Duodenal mucosa (tissue), 2 donors: ENCODE measurements around the gene TRPM6.

Experiments
- H3K27ac ChIP-seq: one replicate; pipeline ENCODE4 v1.7.0; 2013; ENCODE audit warnings: low read depth, low read length
- H3K27me3 ChIP-seq, 2 donors: one replicate each; pipeline ENCODE4 v1.7.0; 2013; ENCODE audit warnings: low read length in 2 of 2, control low read depth in 1 of 2; ENCODE audit not compliant: insufficient read depth in 2 of 2, control insufficient read depth in 1 of 2
- H3K36me3 ChIP-seq, 2 donors: one replicate each; pipeline ENCODE4 v1.7.0; 2013; ENCODE audit warnings: low read length in 2 of 2, control low read depth in 1 of 2; ENCODE audit not compliant: insufficient read depth in 2 of 2, control insufficient read depth in 1 of 2
- H3K4me1 ChIP-seq, 2 donors: one replicate each; pipeline ENCODE4 v1.7.0; 2013; ENCODE audit warnings: low read length in 2 of 2, control low read depth in 1 of 2; ENCODE audit not compliant: insufficient read depth in 2 of 2, control insufficient read depth in 1 of 2
- H3K4me3 ChIP-seq, 2 donors: one replicate each; pipeline ENCODE4 v1.7.0; 2013; ENCODE audit warnings: low read length in 2 of 2, low read depth in 1 of 2
- H3K9ac ChIP-seq, 2 donors: one replicate each; pipeline ENCODE4 v1.7.0; 2013; ENCODE audit warnings: low read length in 2 of 2, low read depth in 1 of 2
- H3K9me3 ChIP-seq, 2 donors: one replicate each; pipeline ENCODE4 v1.7.0; 2013; ENCODE audit warnings: low read length in 2 of 2, control low read depth in 1 of 2; ENCODE audit not compliant: control insufficient read depth in 1 of 2

TRPM6 gene

DNA sequence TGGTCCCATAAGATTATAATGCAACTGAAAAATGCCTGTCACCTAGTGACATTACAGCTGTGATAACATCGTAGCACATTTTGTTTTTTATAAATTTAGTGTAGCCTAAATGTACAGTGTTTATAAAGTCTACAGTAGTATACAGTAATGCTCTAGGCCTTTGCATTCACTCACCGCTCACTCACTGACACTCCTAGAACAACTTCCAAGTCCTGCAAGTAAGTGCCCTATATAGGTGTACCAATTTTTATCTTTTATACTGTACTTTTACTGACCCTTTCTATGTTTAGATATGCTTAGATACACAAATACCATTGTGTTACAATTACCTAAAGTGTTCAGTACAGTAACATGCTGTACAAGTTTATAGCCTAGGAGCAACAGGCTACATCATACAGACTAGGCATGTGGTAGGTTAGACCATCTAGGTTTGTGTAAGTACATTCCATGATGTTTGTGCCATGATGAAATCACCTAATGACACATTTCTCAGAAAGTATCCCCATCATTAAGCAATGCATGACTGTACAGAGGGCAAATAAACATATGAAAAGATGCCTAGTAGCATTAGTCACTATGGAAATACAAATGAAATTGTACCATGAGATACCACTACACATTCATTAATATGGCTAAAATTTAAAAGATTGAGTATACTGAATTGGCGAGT lies 127.6 kb downstream of the TRPM6 start:
- no peak overlapping the region for H3K27ac ChIP-seq
- no peak overlapping the region for H3K4me3 ChIP-seq
- H3K27me3 ChIP-seq, result peaks cover 0 to 2% of the 10 kb centered on the region in 2 donors
- H3K9me3 ChIP-seq, result no peaks in the 10 kb centered on the region
- no peak overlapping the region for H3K9ac ChIP-seq
- peaks cover 0 to 4% of the 10 kb centered on the region in 2 donors for H3K36me3 ChIP-seq
- no peaks in the 10 kb centered on the region for H3K4me1 ChIP-seq

DNA sequence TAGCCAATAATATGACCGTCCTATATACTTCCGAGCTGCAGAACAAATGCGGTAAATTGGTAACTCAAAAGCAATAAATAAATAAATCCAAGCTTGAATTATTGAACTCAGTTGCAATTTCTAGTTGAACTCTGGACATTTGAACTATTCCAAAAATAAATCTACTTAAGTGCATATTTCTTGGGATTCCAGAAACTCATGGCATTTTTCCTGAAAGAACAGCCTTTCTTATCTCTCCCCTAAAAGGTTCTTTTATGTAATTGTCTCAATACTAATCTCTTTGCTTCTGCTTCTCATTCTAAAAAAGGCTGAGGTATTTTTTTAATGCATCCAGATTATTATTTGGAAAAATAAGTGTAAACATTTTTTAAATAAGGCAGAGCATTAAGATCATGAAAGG lies 131.7 kb downstream of the TRPM6 start:
- no peak overlapping the region for H3K27ac ChIP-seq
- no peaks in the 10 kb centered on the region for H3K4me1 ChIP-seq
- H3K27me3 ChIP-seq, result no peaks in the 10 kb centered on the region
- H3K9me3 ChIP-seq, result no peaks in the 10 kb centered on the region
- H3K9ac ChIP-seq, result no peak overlapping the region
- no peak overlapping the region for H3K4me3 ChIP-seq
- H3K36me3 ChIP-seq, result peaks cover 0 to 4% of the 10 kb centered on the region in 2 donors

DNA sequence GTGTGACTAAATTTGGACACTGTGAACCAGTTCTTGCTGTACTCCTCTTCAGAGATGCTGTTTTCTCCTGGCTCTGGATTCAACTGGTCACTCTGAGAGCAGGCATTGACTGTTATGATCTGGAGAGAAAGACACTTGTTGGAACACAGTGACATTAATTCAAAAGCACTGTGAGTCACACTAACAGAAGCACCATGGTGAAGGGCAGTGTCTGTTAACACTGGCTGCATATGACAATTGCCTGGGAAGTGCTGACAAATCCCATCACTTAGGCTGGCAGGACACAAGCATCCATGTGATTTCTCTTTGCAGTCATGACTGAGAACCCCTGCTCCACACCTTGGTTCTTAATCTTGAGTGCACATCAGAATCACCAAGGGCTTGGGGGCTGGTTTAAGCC lies 132.4 kb downstream of the TRPM6 start:
- Histone ChIP-seq H3K9ac (no peak overlapping the region), H3K4me1 (no peaks in the 10 kb centered on the region), H3K4me3 (no peak overlapping the region), H3K36me3 (peaks cover 3 to 4% of the 10 kb centered on the region in 2 donors), H3K9me3 (no peaks in the 10 kb centered on the region), H3K27me3 (no peaks in the 10 kb centered on the region), H3K27ac (no peak overlapping the region)

DNA sequence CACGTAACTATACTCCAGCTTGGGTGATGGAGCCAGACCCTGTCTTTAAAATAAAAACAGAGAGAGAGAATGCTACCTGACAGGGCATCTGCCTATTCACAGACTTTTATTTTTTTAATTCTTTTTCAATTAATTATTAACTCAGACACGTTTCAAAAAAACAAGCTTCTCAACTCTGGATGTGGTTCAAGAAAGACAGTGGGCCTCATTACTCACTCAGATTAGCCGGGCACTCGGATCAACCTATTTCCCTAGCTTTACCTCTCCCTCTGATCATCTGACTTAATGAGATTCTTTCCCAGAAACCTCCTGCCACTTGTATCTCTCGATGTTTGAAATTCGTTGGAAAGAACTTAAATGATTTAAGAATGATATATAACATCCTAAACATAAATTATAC lies 134.1 kb downstream of the TRPM6 start:
- no peak overlapping the region for H3K9ac ChIP-seq
- no peak overlapping the region for H3K4me3 ChIP-seq
- no peaks in the 10 kb centered on the region for H3K9me3 ChIP-seq
- no peak overlapping the region for H3K27ac ChIP-seq
- H3K27me3 ChIP-seq, result no peaks in the 10 kb centered on the region
- H3K36me3 ChIP-seq, result peaks cover 3 to 7% of the 10 kb centered on the region in 2 donors
- no peaks in the 10 kb centered on the region for H3K4me1 ChIP-seq

DNA sequence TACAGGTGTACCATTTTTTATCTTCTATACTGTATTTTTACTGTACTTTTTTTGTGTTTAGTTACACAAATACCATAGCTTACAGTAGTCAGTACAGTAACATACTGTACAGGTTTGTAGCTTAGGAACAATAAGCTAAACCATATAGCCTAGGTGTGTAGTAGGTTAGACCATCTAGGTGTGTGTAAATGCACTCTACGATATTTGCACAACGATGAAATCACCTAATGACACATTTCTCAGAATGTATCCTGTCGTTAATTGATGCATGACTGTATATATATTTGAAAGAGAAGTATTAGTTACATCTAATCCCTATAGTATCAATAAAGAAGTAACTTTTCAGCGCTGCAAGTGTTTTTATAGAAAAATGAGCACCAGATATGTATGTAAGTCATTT lies 138.8 kb downstream of the TRPM6 start:
- peaks cover 2 to 7% of the 10 kb centered on the region in 2 donors for H3K36me3 ChIP-seq
- no peak overlapping the region for H3K27ac ChIP-seq
- no peaks in the 10 kb centered on the region for H3K27me3 ChIP-seq
- H3K9ac ChIP-seq, result no peak overlapping the region
- H3K4me1 ChIP-seq, result no peaks in the 10 kb centered on the region
- H3K4me3 ChIP-seq, result no peak overlapping the region
- H3K9me3 ChIP-seq, result no peaks in the 10 kb centered on the region

DNA sequence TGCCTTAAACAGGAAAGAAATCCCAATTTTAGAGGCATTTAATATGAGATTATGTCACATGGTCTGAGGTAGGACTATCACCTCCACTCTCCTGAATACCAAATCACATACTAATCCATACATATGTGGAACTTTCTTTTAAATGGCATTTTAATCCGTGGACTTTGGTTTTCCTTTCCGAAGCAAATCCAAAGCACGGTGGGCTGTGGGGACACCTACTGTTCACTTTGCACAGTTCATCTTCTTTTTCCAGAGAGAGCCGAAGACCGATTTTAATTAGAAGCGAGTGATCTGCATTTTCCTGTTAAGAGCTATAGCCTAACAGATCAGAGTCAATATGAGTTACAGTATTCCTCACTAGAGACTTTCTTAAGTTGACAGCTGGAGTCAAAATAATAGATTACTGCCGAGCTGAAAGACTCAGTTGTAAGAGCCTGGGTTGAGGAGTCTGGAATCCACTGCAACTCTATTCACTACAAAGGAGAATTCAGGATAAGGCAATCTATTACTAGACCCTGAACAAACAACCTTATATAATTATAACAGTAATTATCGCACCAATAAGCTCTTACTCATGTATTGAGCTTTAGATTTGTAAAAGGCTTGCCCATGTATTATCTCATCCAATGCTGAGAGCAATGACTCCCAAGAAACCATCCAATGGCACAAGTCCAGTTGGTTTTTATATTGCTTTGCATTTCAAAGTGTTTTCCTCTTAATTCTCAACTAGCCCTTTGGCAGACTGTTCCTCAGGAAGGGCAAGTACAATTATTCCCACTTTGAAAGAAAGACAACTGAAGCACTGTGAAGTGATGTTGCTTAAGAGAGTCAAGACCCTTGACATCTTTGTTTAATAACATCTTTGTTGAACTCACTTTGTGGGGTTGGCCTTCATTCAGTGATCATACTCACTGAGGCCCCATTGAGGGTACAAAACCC lies 144.7 kb downstream of the TRPM6 start:
- Histone ChIP-seq H3K4me3 (no peak overlapping the region), H3K27ac (no peak overlapping the region), H3K4me1 (no peaks in the 10 kb centered on the region), H3K9ac (no peak overlapping the region), H3K27me3 (no peaks in the 10 kb centered on the region), H3K9me3 (no peaks in the 10 kb centered on the region), H3K36me3 (peaks cover 0 to 6% of the 10 kb centered on the region in 2 donors)

DNA sequence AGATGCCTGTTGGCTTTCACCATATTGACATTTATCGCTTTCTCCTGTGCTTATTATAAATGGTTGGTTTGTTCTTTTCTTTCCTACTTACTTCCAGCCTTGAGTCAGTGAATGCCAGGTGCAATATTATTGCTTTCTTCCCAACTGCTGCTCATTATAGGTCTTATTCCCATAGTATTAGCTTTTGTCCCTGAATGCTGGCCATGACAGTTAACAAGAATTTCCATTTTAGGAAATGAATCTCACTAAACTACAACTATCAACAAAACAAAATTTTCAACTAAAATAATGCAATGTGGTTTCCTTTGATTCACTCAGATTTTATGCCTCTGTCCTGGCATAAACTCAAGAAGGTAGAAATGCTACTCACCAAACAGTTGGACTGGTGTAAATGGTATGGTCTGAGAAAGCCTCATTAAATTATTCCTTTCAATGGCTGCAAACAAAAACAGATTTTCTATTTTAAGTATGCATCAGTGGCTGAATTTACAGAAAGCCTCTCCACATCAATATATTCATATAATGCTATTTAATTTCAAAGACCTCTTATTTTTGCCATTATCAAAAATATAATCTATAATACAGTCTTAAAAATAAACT lies 145.4 kb downstream of the TRPM6 start:
- H3K9me3 ChIP-seq, result no peaks in the 10 kb centered on the region
- no peak overlapping the region for H3K4me3 ChIP-seq
- peaks cover 0 to 5% of the 10 kb centered on the region in 2 donors for H3K36me3 ChIP-seq
- H3K4me1 ChIP-seq, result no peaks in the 10 kb centered on the region
- H3K27ac ChIP-seq, result no peak overlapping the region
- H3K9ac ChIP-seq, result no peak overlapping the region
- H3K27me3 ChIP-seq, result no peaks in the 10 kb centered on the region

DNA sequence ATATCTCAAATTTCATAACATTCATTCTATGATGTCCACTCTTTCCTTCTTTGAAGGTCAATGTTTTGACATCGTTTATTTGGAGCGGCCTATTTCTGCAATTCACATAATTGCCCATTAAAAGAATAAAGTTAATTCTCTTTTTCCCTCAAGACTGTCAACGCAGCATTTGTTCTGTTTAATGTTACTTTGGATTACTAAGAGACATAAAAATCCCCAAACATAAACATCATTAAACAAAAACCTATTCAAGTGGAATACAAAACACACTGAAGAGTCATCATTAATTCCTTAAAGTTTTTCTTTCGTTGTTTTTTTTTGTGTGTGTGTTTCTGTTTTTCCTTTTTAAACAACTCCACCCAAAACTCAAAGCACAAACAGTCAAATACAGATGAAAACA lies 151.1 kb downstream of the TRPM6 start:
- Histone ChIP-seq H3K4me1 (no peaks in the 10 kb centered on the region), H3K9ac (no peak overlapping the region), H3K27me3 (no peaks in the 10 kb centered on the region), H3K36me3 (peaks cover 0 to 5% of the 10 kb centered on the region in 2 donors), H3K27ac (no peak overlapping the region), H3K9me3 (no peaks in the 10 kb centered on the region), H3K4me3 (no peak overlapping the region)

DNA sequence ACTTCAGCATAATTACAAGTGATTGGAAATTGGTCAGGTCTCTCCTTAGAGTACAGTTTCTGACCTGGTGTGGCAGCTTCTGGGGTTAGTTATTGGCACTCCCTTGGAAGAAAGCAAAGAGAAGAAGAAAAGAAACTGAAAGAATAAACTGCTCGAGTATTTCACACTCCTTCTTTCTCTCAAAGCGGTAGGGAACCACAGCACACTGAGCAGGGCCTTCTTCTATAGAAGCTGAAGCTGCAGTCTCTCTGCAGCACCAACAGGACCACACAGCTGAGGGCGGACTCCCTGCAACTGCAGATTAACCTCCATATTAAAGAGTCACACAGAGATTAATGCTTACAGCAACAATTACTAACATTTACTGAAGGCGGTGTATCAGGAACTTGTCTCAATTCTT lies 152.0 kb downstream of the TRPM6 start:
- no peaks in the 10 kb centered on the region for H3K4me1 ChIP-seq
- H3K4me3 ChIP-seq, result no peak overlapping the region
- no peak overlapping the region for H3K9ac ChIP-seq
- H3K9me3 ChIP-seq, result no peaks in the 10 kb centered on the region
- peaks cover 0 to 5% of the 10 kb centered on the region in 2 donors for H3K36me3 ChIP-seq
- no peak overlapping the region for H3K27ac ChIP-seq
- no peaks in the 10 kb centered on the region for H3K27me3 ChIP-seq

DNA sequence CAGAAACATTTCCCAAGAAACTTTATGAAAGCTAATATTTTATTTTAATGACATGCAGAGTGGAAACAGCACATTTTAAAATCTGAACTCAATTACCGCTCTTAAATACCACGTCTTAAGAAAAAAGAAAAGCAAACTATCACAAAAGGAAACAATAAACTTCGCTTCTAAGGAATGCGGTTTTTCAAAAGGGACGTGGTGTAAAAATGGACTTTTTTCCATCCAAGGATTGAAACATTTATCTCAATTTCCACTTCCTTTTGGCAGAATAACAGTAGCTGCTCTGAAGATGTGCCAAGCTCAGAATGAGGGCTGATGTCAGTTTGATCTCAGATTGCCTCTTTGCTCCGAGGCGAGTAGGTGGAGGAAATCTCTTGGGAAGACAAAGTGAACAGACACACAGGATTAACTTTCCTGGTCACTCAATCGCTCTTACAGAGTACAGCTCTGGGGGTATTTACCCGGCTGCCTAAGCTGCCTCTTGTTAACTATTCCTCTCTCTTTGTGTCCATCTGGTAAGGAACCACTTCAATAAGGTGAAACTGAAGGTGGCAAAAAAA lies 158.5 kb downstream of the TRPM6 start:
- no peak overlapping the region for H3K27ac ChIP-seq
- no peaks in the 10 kb centered on the region for H3K9me3 ChIP-seq
- H3K36me3 ChIP-seq, result no peaks in the 10 kb centered on the region
- no peaks in the 10 kb centered on the region for H3K4me1 ChIP-seq
- no peaks in the 10 kb centered on the region for H3K27me3 ChIP-seq
- H3K9ac ChIP-seq, result no peak overlapping the region
- H3K4me3 ChIP-seq, result no peak overlapping the region
